Coronary artery (tissue), 2 donors: ENCODE measurements around the gene MAS1L.

Experiments
- DNase-seq: peaks from one replicate; pipeline ENCODE4 v3.0.0-alpha.2; 2017; ENCODE audit warnings: low spot score
- H3K27ac ChIP-seq, 2 donors: fragments of 200-600 bp; sonication (generic); one replicate each; pipeline ENCODE4 v1.5.1; 2016 to 2019
- H3K4me3 ChIP-seq: fragments of 200-600 bp; sonication (generic); 2 replicates; pipeline ENCODE4 v1.5.1; 2016; ENCODE audit warnings: mild to moderate bottlenecking, moderate library complexity
- CTCF ChIP-seq: fragments of 200-600 bp; sonication (generic); IDR thresholded peaks from one replicate; pipeline ENCODE4 v1.5.1; 2019; ENCODE audit warnings: antibody characterized with exemption

The MAS1L gene

GRCh38 chr6:29477923-29478450, 9.8 kb downstream of the MAS1L start:
- DNase-seq: no peak
- no peak for TF ChIP-seq CTCF
- Histone ChIP-seq H3K27ac (no peak overlapping the region), H3K4me3 (no peak overlapping the region)

GRCh38 chr6:29474996-29475395, 12.8 kb downstream of the MAS1L start:
- TF ChIP-seq CTCF: no peak
- Histone ChIP-seq H3K27ac (no peak overlapping the region), H3K4me3 (no peak overlapping the region)
- no peak for DNase-seq

DNA sequence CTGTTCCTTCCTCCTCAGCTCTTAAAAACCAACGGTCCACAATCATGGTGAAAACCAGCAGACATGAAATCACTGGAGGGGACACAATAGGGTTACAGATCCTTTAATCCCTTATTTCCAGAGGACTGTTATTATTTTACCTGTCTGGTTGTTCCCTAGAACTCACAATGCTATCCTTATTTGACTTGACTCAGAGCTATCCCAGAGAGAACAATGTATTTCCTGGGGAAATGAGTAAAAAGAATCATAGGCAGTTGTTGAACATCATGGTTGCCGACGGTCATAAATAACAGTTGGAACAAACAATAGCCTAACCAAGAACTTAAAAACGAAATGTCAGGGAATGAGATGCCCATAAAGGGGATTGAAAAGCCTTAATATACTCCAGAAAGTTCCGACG, 21.5 kb downstream of the MAS1L start:
- TF ChIP-seq CTCF: no peak
- no peak overlapping the region for H3K27ac ChIP-seq

GRCh38 chr6:29465801-29466200, 22.0 kb downstream of the MAS1L start:
- H3K4me3 ChIP-seq: no peak overlapping the region
- DNase-seq: no peak
- no peak for TF ChIP-seq CTCF
- H3K27ac ChIP-seq: no peak overlapping the region

More for the DNA sequence above, 21.5 kb downstream of the MAS1L start:
- H3K4me3 ChIP-seq: no peak overlapping the region
- DNase-seq: no peak

DNA sequence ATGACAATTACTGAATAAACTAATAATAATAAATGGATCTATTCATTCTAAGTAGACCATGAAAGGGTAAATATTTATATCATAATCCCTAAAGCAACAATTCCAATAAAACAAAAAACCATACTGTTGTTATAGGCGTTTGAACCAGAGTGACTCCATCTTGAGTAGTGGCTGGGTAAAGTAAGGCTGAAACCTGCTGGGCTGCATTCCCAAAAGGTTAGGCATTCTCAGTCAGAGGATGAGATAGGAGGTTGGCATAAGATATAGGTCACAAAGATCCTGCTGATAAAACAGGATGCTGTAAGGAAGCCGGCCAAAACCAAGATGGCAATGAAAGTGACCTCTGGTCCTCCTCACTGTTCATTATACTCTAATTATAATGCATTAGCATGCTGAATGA, 22.5 kb downstream of the MAS1L start:
- no peak for TF ChIP-seq CTCF
- H3K4me3 ChIP-seq: no peak overlapping the region

GRCh38 chr6:29462022-29462421, 25.7 kb downstream of the MAS1L start:
- Histone ChIP-seq H3K27ac (no peak overlapping the region), H3K4me3 (no peak overlapping the region)
- TF ChIP-seq CTCF: no peak
- DNase-seq: no peak

More for the DNA sequence above, 22.5 kb downstream of the MAS1L start:
- no peak overlapping the region for H3K27ac ChIP-seq
- no peak for DNase-seq

GRCh38 chr6:29461021-29461814, 26.5 kb downstream of the MAS1L start:
- no peak for DNase-seq
- H3K4me3 ChIP-seq: no peak overlapping the region
- no peak overlapping the region for H3K27ac ChIP-seq
- no peak for TF ChIP-seq CTCF
